NB4 (cell line): ENCODE results near the gene CNST.
A peak's percentile ranks its signal among the peaks of the same experiment; 100 is the strongest.

ENCODE experiments used
- DNase-seq: peaks from one replicate; pipeline ENCODE4 v3.0.0; 2010; ENCODE audit warnings: low read depth
- H3K4me3 ChIP-seq: one replicate; pipeline ENCODE4 v1.5.1; 2011; ENCODE audit warnings: mild to moderate bottlenecking, low read depth, low read length, moderate library complexity
- MYC ChIP-seq: IDR thresholded peaks from 2 replicates; pipeline ENCODE4 v1.6.1; 2011; ENCODE audit warnings: low read depth, low read length
- POLR2A ChIP-seq: IDR thresholded peaks from 2 replicates; pipeline ENCODE4 v1.6.1; 2011; ENCODE audit warnings: mild to moderate bottlenecking; ENCODE audit not compliant: insufficient read length; ENCODE audit errors: extremely low read depth
- TF ChIP-seq, protein P1 (sequence below): IDR thresholded peaks from one replicate; pipeline ENCODE4 v1.5.1; 2012; ENCODE audit warnings: low read depth, low read length
- TF ChIP-seq, protein P2 (sequence below): IDR thresholded peaks from 2 replicates; pipeline ENCODE4 v1.6.1; 2011; ENCODE audit warnings: low read depth, low read length

CNST gene

GRCh38 chr1:246695666-246696065, 129.4 kb downstream of the CNST start:
- no peak overlapping the region for H3K4me3 ChIP-seq
- TF ChIP-seq, protein P1, sequence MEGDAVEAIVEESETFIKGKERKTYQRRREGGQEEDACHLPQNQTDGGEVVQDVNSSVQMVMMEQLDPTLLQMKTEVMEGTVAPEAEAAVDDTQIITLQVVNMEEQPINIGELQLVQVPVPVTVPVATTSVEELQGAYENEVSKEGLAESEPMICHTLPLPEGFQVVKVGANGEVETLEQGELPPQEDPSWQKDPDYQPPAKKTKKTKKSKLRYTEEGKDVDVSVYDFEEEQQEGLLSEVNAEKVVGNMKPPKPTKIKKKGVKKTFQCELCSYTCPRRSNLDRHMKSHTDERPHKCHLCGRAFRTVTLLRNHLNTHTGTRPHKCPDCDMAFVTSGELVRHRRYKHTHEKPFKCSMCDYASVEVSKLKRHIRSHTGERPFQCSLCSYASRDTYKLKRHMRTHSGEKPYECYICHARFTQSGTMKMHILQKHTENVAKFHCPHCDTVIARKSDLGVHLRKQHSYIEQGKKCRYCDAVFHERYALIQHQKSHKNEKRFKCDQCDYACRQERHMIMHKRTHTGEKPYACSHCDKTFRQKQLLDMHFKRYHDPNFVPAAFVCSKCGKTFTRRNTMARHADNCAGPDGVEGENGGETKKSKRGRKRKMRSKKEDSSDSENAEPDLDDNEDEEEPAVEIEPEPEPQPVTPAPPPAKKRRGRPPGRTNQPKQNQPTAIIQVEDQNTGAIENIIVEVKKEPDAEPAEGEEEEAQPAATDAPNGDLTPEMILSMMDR, result no peak
- TF ChIP-seq, protein P2, sequence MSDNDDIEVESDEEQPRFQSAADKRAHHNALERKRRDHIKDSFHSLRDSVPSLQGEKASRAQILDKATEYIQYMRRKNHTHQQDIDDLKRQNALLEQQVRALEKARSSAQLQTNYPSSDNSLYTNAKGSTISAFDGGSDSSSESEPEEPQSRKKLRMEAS, result no peak
- TF ChIP-seq MYC (no peak), POLR2A (no peak)

DNA sequence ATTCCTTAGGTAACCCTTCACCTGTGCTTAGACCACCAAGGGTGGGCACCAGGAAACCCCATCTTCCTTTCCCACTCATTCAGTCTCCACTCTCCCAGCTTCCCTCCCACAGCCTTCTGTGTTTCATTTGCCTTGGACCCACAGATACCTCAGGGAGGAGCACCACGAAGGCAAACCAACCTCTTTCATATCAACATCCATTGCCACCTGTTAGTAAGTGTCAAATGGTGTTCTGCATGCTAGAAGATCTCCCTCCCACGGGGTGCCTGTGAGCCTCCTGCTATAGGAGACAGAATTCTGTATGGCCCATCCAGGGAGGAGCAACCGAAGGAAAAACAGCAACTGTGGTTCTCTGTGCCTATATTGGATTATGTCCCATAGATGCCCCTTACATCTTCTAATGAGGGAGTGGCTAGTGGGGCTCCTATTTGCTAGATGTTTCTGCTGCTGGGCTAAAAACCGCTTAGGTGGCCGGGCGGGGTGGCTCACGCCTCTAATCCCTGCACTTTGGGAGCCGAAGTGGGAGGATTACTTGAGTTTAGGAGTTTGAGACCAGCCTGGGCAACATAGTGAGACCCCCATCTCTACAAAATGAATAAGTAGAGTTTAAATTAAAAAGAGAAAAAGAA, 132.3 kb downstream of the CNST start:
- TF ChIP-seq, protein P2, result no peak
- TF ChIP-seq, protein P1, result no peak
- TF ChIP-seq MYC (no peak), POLR2A (no peak)
- DNase-seq, result no peak
- no peak overlapping the region for H3K4me3 ChIP-seq

More at GRCh38 chr1:246695666-246696065, 129.4 kb downstream of the CNST start:
- DNase-seq, result no peak

GRCh38 chr1:246699095-246699735, 133.0 kb downstream of the CNST start:
- peak overlapping the region; percentile 25 for H3K4me3 ChIP-seq
- DNase-seq, result peak; percentile 96
- TF ChIP-seq, protein P2, result peak; percentile 61; the same call in 1 of the 2 replicates
- peak; percentile 67 for TF ChIP-seq MYC
- TF ChIP-seq, protein P1, result peak; percentile 73
- peak; percentile 41 for TF ChIP-seq POLR2A

- DNase-seq, result no peak
- H3K4me3 ChIP-seq, result no peak overlapping the region
- TF ChIP-seq MYC (no peak), POLR2A (no peak)
- TF ChIP-seq, protein P2, result no peak
- TF ChIP-seq, protein P1, result no peak
Measured at GRCh38 chr1:246703581-246703980, 137.3 kb downstream of the CNST start.

- no peak overlapping the region for H3K4me3 ChIP-seq
- DNase-seq, result no peak
- no peak for TF ChIP-seq POLR2A
- no peak for TF ChIP-seq MYC
- TF ChIP-seq, protein P2, result no peak
- TF ChIP-seq, protein P1, result no peak
Measured at GRCh38 chr1:246705368-246705767, 139.1 kb downstream of the CNST start.
